DND-41 (cell line): ENCODE data around the gene STARD13.

Source experiments
- EZH2 ChIP-seq: IDR thresholded peaks from 3 replicates; pipeline ENCODE4 v1.6.1; 2012; ENCODE audit warnings: borderline replicate concordance, low read depth, mild to moderate bottlenecking, moderate library complexity, low read length, inconsistent platforms; ENCODE audit not compliant: severe bottlenecking
- TF ChIP-seq, protein P1 (sequence below): IDR thresholded peaks from 2 replicates; pipeline ENCODE4 v1.5.1; 2012; ENCODE audit warnings: borderline replicate concordance, low read length, moderate library complexity, mild to moderate bottlenecking; ENCODE audit not compliant: poor library complexity, severe bottlenecking; ENCODE audit errors: extremely low read depth

DNA sequence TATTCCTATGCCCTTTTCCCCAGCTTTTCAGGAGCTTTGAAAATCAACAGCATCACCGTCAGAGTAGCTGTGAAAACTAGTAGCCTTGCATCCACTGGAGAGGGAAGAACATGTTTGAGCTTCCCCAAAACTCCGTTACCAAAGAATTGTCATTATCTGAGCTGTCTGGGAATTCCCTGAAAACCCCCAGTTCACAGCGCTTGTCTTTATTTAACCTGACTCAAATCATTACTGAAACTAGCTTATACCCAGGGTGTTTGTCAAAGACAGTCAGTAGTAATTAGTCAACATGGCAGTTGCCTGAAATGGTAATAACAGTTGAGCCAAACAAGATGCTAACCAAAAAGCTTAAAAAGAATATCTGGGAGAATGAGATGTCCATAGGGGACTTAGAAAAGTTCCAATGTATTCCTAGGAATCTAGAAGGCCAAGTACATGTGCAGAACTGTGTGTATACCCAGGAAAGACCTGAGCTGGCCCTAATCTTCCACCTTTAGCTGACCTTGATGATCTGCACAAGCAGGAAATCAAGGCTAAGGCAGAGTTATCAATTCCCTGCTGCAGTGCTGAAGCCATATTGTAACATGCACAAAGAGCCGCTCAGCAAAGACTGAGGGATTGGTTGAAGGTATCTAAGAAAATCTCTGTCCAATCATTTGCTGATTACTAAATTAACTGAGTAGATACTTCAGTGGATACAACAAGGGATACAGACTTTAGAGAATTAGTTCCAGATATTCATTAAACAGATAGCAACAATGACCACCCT lies 138.5 kb downstream of the STARD13 start:
- TF ChIP-seq, protein P1, sequence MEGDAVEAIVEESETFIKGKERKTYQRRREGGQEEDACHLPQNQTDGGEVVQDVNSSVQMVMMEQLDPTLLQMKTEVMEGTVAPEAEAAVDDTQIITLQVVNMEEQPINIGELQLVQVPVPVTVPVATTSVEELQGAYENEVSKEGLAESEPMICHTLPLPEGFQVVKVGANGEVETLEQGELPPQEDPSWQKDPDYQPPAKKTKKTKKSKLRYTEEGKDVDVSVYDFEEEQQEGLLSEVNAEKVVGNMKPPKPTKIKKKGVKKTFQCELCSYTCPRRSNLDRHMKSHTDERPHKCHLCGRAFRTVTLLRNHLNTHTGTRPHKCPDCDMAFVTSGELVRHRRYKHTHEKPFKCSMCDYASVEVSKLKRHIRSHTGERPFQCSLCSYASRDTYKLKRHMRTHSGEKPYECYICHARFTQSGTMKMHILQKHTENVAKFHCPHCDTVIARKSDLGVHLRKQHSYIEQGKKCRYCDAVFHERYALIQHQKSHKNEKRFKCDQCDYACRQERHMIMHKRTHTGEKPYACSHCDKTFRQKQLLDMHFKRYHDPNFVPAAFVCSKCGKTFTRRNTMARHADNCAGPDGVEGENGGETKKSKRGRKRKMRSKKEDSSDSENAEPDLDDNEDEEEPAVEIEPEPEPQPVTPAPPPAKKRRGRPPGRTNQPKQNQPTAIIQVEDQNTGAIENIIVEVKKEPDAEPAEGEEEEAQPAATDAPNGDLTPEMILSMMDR, result no peak
- no peak for TF ChIP-seq EZH2
